GM21390 (cell line): ENCODE results near the gene FOXI1.
"Not testable (repeated sequence)": the region's sequence is repeated elsewhere in the genome, so short reads cannot be mapped to it uniquely, and the experiment has no call there.

Source experiments
- ATAC-seq: cut with Tn5 transposase; IDR thresholded peaks from one replicate; pipeline ENCODE4 v1.9.1; 2021; ENCODE audit not compliant: unreplicated experiment

The FOXI1 gene

GRCh38 chr5:170092455-170093101 lies 13.1 kb upstream of the FOXI1 start:
- no peak for ATAC-seq

GRCh38 chr5:170094329-170094728 lies 11.4 kb upstream of the FOXI1 start:
- ATAC-seq: not testable (repeated sequence)

GRCh38 chr5:170095646-170096045 lies 10.1 kb upstream of the FOXI1 start:
- ATAC-seq: no peak

- ATAC-seq: no peak
Observed at GRCh38 chr5:170097934-170098333, 7.8 kb upstream of the FOXI1 start.

GRCh38 chr5:170100066-170100943 lies 5.4 kb upstream of the FOXI1 start:
- peak; percentile 69 for ATAC-seq

- ATAC-seq: no peak
Observed at GRCh38 chr5:170103447-170103846, 2.2 kb upstream of the FOXI1 start.

GRCh38 chr5:170104299-170104698 lies 1.4 kb upstream of the FOXI1 start:
- no peak for ATAC-seq

GRCh38 chr5:170104710-170105109 lies 987 bp upstream of the FOXI1 start:
- ATAC-seq: no peak

GRCh38 chr5:170107674-170108073 lies 2.0 kb downstream of the FOXI1 start:
- ATAC-seq: no peak

GRCh38 chr5:170108266-170108785 lies 2.6 kb downstream of the FOXI1 start:
- no peak for ATAC-seq

GRCh38 chr5:170109059-170110031 lies 3.6 kb downstream of the FOXI1 start:
- no peak for ATAC-seq

- ATAC-seq: no peak
Observed at GRCh38 chr5:170110403-170111087, 4.8 kb downstream of the FOXI1 start.

GRCh38 chr5:170111088-170111785 lies 5.5 kb downstream of the FOXI1 start:
- ATAC-seq: no peak

- no peak for ATAC-seq
Observed at GRCh38 chr5:170112876-170113521, 7.3 kb downstream of the FOXI1 start.

- ATAC-seq: no peak
Observed at GRCh38 chr5:170113522-170113900, 7.8 kb downstream of the FOXI1 start.

- no peak for ATAC-seq
Observed at GRCh38 chr5:170114271-170114670, 8.6 kb downstream of the FOXI1 start.

GRCh38 chr5:170115925-170116324 lies 10.2 kb downstream of the FOXI1 start:
- ATAC-seq: no peak

GRCh38 chr5:170117736-170118135 lies 12.0 kb downstream of the FOXI1 start:
- no peak for ATAC-seq

GRCh38 chr5:170120576-170120975 lies 14.9 kb downstream of the FOXI1 start:
- no peak for ATAC-seq
